Motor neuron (in vitro differentiated cells): ENCODE data around the gene NAV2. TPM values are rescaled to one million over a fixed set of nuclear protein-coding genes. Genes with fewer than 3 reads are reported as not detected.
A peak's percentile ranks its signal among the peaks of the same experiment; 100 is the strongest.

Source experiments
- ATAC-seq, 8 experiments: fragments of 200-7000 bp; cut with Tn5 transposase; replicated peaks in 6 of 8; 2 replicates each; pipeline ENCODE4 v1.8.0; 2021; ENCODE audit warnings: mild to moderate bottlenecking in 8 of 8, moderate library complexity in 8 of 8
- H3K27ac ChIP-seq, 2 donors: fragments of 250-450 bp; sonication (Bioruptor Pico); 2 replicates each; pipeline ENCODE4 v1.9.0; 2021; ENCODE audit warnings: antibody characterized with exemption in 2 of 2, mild to moderate bottlenecking in 2 of 2, moderate library complexity in 1 of 2
- H3K4me1 ChIP-seq, 2 donors: fragments of 250-450 bp; sonication (Bioruptor Pico); replicated peaks in 1 of 2; 2 replicates each; pipeline ENCODE4 v1.6.1; 2021; ENCODE audit warnings: antibody characterized with exemption in 2 of 2, mild to moderate bottlenecking in 2 of 2, moderate library complexity in 1 of 2
- H3K4me3 ChIP-seq, 5 donors: fragments of 250-450 bp; sonication (Bioruptor Pico); 2 replicates each; pipeline ENCODE4 v1.9.0; 2021; ENCODE audit warnings: antibody characterized with exemption in 5 of 5, mild to moderate bottlenecking in 5 of 5, moderate library complexity in 4 of 5
- WGBS, 10 experiments: fragments of 450-650 bp; shearing (Covaris generic); methylation state at CpG; one replicate each; pipeline ENCODE4 v1.0.0; 2022; 5-methylcytosine and 5-hydroxymethylcytosine counted together
- in situ Hi-C, 9 experiments: fragments of 400-800 bp; cut with MboI; loops; one replicate each; pipeline ENCODE4 v1.15.0; 2021; ENCODE audit warnings: low sequenced_read_pairs in 9 of 9, low pct_unique_long_range_greater_than_20kb in 2 of 9; ENCODE audit not compliant: unreplicated experiment in 9 of 9
- total RNA-seq, 8 experiments: library from RNA; unstranded; fragments of 300-600 nt; gene quantifications; 2 replicates each; pipeline versions ENCODE4 v1.2.3 to v1.2.4, GENCODE V29; 2022

The NAV2 gene
- total RNA-seq, 8 experiments from 2014 or later: 0.54 to 23.0 (median 8.1) TPM

DNA sequence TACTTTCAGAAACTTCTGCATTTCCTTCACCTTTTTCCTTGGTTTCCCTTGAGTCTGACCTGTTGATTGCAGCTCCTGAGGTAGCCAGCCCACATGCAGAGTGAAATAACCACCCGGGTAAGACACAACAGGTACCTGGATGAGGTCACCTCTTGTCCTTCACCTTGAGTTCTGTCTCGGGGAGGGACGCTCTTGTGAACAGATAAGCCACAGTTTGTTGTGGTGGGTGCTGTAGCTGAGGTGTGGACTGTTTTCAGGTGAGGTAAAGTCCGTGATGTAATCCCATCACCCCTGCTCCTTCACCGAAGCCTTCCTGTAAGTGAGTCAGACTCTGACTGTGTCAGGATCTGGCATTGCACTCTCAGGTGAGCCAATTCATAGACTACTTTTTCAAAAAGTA is 183.1 kb downstream of the NAV2 start:
- H3K4me1 ChIP-seq: no peaks in the 10 kb centered on the region
- WGBS, 10 experiments: 80 to 100% (median 96%) methylated on average over 1 to 5 of the region's 5 CpGs; no CpG with 5 or more reads in 2 of the 10 experiments
- in situ Hi-C loops: loop anchor here in 1 of 9 experiments (25.0 kb wide), 2 partner anchors 333 to 808 kb away; no protein-coding TSS in a partner anchor
- no peak for ATAC-seq
- H3K4me3 ChIP-seq: no peak overlapping the region
- no peak overlapping the region for H3K27ac ChIP-seq

DNA sequence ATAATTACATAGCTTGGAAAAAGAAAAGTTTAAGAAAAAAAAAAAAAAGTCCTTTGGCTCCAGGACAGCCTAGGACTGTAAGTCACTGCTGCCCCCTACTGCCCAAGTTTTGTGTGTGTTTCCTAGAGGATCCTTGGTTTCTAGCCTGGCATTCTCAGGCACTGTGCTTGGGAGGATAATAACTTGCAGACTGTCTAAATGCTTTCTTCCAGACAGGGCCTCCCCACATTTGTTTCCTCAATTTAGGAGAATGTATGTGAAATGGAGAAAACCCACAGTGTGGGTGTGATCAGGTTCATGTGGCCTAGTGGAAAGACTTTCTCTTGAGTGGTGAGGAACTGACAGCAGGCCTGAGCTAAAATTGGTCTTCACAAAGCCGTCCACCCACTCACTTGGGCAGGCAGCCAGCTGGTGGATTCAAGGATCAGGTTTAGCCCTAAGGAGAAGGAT is 191.0 kb downstream of the NAV2 start:
- H3K4me1 ChIP-seq: peaks cover 0 to 8% of the 10 kb centered on the region in 2 donors
- peak; percentile 72 to 91 (median 80) for ATAC-seq
- in situ Hi-C loops: loop anchor here in 8 of 9 experiments (10.0 to 25.0 kb wide), 5 partner anchors 169 to 841 kb away; partner anchors contain the start of gene MRGPRX2 (in 1 of the 8)
- H3K27ac ChIP-seq: no peak overlapping the region
- WGBS, 10 experiments: 0 to 100% (median 83%) methylated on average over 1 of the region's 1 CpG; no CpG with 5 or more reads in 5 of the 10 experiments
- H3K4me3 ChIP-seq: no peak overlapping the region

DNA sequence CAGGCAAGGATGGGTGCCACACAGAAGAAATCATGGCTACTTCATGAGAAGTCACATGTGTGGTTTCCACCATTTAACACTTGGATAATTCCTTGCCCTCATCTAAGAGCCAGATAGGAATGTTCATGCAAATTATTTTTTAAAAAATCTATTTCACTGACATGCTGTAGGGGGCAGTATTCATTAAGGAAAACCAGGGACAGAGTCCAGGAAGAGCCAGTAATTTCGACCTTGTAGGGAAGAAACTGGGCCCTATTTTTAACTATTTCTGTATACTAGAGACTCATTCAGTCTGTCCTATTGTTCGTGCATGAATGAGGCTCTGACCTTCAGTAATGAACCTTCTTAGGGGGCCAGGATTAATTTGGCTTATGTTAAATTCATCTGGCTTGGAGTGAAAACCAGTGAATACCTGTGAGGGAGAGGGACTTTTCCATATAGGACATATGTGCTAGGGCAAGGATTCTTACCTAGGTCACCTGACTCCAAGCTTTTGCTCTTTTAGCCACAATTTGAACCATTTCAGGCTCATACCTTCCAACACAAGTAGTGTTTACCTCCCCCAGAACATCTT is 192.7 kb downstream of the NAV2 start:
- in situ Hi-C loops: loop anchor here in 8 of 9 experiments (10.0 to 25.0 kb wide), 5 partner anchors 171 to 843 kb away; partner anchors contain the start of gene MRGPRX2 (in 1 of the 8)
- WGBS, 10 experiments: 0 to 80% (median 32%) methylated on average over 1 to 2 of the region's 2 CpGs; no CpG with 5 or more reads in 2 of the 10 experiments
- Histone ChIP-seq H3K27ac (no peak overlapping the region), H3K4me1 (peaks cover 0 to 8% of the 10 kb centered on the region in 2 donors), H3K4me3 (no peak overlapping the region)
- ATAC-seq: peak in 6 of 8 experiments; percentile 18 to 88 (median 64)

DNA sequence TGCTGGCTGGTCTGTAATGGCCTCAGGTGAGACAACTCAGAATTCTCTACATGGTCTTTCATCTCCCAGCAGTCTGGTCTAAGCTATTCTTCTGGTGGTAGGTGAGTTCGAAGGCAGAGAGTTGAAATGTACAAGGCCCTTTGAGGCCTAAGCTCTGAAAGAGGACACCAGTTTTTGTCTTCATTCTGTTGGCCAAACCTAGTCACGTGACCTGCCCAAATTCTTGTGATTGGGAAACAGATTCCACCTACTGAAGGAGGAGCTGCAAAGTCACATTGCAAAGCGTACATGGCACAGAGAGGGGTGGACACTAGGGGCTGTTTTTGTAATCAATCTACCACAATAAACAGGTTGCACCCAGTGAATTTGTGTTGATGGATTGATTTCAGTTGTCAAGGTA is 193.5 kb downstream of the NAV2 start:
- in situ Hi-C loops: loop anchor here in 8 of 9 experiments (10.0 to 25.0 kb wide), 5 partner anchors 171 to 844 kb away; partner anchors contain the start of gene MRGPRX2 (in 1 of the 8)
- 60 to 100% (median 100%) methylated on average over 1 to 2 of the region's 3 CpGs; no CpG with 5 or more reads in 7 of the 10 experiments for WGBS, 10 experiments
- no peak for ATAC-seq

DNA sequence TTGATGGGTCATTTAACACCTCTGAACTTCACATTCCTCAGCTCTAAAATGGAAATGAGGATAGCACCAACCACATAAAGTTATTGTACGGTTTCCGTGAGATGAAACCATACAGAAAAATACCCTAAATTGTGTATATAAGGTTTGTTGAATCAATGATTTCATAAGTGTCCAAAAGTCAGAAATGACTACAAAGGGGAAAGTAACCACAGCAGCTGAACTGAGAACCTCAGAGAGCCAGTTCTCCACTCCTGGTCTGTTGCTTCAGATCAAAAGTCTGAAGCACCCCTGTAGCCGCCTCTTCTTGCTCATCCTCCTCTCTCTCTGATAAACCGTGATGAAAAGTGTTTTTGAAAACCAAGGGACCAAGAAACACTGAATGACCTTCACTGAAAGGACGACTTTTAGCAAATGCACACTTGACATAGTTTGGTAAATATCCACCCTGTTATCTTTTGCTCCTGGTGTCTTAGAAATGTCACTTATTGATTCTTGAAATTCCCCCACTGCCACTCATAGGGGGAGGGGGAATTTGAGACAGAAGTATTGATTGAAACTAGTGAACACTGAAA is 194.5 kb downstream of the NAV2 start:
- WGBS, 10 experiments: 44 to 100% (median 85%) methylated on average over 2 to 5 of the region's 5 CpGs
- Histone ChIP-seq H3K4me1 (peaks cover 0 to 3% of the 10 kb centered on the region in 2 donors), H3K27ac (no peak overlapping the region), H3K4me3 (no peak overlapping the region)
- ATAC-seq: no peak
- in situ Hi-C loops: loop anchor here in 8 of 9 experiments (10.0 to 25.0 kb wide), 5 partner anchors 172 to 845 kb away; partner anchors contain the start of gene MRGPRX2 (in 1 of the 8)

More for the DNA sequence above, 193.5 kb downstream of the NAV2 start:
- no peak overlapping the region for H3K4me3 ChIP-seq
- peaks cover 0 to 8% of the 10 kb centered on the region in 2 donors for H3K4me1 ChIP-seq
- no peak overlapping the region for H3K27ac ChIP-seq

DNA sequence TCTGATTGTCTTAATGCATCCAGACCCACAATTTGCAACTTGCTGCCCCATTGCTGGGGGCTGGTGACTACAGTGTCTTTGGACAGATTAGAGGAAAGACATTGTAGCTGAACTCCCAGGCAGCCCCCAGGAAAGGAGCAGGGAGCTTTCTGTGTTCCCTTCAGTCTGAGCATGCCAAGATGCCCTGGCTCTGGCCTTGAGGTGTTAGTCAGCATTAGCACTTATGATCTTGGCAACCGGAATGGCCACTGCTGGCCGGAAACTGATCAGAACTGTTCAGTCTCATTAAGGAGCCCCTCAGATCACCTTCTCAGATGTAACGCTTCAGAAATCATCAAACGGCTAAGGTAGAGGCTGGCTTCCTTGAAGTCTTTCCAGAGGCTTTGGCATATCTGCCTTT is 195.2 kb downstream of the NAV2 start:
- no peak overlapping the region for H3K27ac ChIP-seq
- peaks cover 0 to 4% of the 10 kb centered on the region in 2 donors for H3K4me1 ChIP-seq
- in situ Hi-C loops: loop anchor here in 8 of 9 experiments (10.0 to 25.0 kb wide), 5 partner anchors 173 to 846 kb away; partner anchors contain the start of gene MRGPRX2 (in 1 of the 8)
- no peak for ATAC-seq
- H3K4me3 ChIP-seq: no peak overlapping the region
- WGBS, 10 experiments: 72 to 100% (median 93%) methylated on average over 1 to 4 of the region's 4 CpGs; no CpG with 5 or more reads in 3 of the 10 experiments

DNA sequence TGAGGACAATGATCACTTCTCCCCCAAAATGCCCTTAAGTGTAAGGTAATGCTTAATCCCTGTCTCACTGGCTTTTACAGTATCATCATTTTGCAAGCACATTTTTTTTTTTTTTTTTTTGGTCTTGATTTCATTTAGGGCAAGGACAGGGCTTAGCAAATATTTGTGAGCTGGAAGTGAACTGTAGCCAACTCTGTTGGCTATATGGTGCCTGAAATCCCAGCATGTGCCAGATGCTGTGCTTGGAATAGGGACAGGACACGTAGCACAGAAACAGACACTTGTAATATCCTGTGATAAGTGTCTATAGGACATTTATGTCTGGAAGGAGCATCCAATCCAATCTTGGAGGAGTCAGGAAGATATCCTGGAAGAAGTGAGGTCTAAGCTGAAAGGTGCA is 198.3 kb downstream of the NAV2 start:
- ATAC-seq: no peak
- Histone ChIP-seq H3K27ac (no peak overlapping the region), H3K4me1 (peaks cover 0 to 7% of the 10 kb centered on the region in 2 donors), H3K4me3 (no peak overlapping the region)
- in situ Hi-C loops: loop anchor here in 5 of 9 experiments (25.0 kb wide), 3 partner anchors 349 to 849 kb away; partner anchors contain the start of gene MRGPRX2 (in 1 of the 5)
- WGBS, 10 experiments: 100% methylated on average over 1 of the region's 1 CpG; no CpG with 5 or more reads in 5 of the 10 experiments

DNA sequence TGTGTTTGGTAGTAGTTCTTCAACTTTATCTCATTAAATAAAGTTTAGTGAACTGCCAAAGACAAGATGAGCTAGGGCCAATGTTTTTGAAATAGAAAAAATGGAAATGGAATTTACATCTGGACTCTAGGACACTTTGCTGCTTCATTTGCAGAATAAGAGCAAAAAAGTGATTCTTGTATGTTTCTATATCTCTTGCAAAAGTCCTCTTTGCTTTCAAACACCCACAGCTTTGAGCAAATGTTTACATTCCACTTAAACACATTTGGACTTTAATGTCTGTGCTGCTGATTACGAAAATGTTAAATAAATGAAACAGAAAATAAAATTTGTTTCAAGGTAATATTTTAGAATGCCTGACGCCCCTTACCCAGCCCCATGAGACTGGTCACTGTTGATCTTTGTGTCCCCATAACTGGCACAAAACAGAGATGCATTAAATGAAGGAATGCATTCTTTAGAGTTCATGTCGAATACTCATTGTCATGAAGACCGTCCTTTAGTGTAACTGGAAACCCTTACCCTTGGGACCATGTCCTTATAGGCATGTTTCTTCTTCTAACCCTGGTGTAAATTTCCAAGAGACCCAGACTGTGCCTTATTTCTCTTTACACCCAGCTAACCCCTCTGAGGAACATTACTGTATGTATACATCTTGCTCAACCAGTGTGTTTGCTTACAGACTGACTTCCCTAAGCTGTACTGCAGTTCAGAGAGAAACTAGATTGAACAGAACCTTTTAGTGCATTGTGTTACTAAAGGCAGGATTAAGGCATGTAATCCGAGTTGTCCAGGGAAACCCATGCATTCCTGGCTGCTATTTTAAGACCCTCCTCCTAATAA is 199.7 kb downstream of the NAV2 start:
- Histone ChIP-seq H3K27ac (no peak overlapping the region), H3K4me1 (peaks cover 0 to 7% of the 10 kb centered on the region in 2 donors), H3K4me3 (no peak overlapping the region)
- in situ Hi-C loops: loop anchor here in 5 of 9 experiments (25.0 kb wide), 3 partner anchors 350 to 850 kb away; partner anchors contain the start of gene MRGPRX2 (in 1 of the 5)
- whole genome bisulfite sequencing, 10 experiments: 42 to 85% (median 78%) methylated on average over 2 to 5 of the region's 5 CpGs
- ATAC-seq: peak in 1 of 8 experiments; percentile 71

DNA sequence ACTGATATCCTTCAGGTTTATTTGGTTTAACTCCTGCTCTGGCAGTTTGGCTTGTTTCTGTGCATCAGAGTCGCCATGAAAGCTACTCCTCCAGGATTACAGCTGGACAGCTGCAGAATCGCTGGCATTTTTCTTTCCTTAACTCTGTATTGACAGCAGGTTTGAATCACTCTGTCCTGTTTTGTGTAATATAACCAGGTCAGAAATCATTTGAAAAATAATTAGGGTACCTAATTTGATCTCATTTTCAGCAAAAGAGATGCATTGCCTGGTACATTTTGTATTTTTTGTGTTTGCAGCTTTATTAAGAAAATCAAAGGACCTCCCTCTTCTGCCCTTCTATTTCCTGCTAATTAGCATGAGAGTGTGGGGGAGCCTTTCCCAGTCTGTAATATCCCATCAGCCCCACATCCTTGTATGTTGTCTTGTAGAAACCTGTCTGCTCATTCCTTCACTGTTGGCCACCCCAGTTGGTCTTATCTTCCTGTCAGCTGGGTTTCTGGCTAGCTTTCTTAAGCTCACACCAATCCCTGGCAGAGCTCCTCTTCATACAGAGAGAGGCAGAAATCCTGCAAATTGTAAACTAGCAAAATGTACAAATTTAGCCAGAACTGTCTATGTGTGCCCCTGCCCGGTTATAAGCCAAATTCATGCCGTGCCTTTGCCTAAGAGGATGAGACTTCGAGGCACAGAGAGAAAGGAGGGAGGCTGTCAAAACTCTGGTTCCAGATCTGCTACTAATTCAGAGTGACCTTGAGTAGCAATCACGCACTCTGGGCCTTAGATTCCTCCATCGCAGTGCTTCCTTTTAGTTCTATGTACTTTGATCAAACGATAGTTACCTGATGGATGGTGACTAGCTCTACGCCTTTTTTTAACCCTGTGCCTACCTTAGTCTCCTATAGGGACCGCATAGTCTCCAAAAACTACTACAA is 200.6 kb downstream of the NAV2 start:
- no peak for ATAC-seq
- H3K27ac ChIP-seq: no peak overlapping the region
- in situ Hi-C loops: loop anchor here in 5 of 9 experiments (25.0 kb wide), 3 partner anchors 351 to 851 kb away; partner anchors contain the start of gene MRGPRX2 (in 1 of the 5)
- H3K4me1 ChIP-seq: peaks cover 0 to 7% of the 10 kb centered on the region in 2 donors
- no peak overlapping the region for H3K4me3 ChIP-seq
- WGBS, 10 experiments: 23 to 100% (median 88%) methylated on average over 1 to 10 of the region's 10 CpGs; no CpG with 5 or more reads in 1 of the 10 experiments

DNA sequence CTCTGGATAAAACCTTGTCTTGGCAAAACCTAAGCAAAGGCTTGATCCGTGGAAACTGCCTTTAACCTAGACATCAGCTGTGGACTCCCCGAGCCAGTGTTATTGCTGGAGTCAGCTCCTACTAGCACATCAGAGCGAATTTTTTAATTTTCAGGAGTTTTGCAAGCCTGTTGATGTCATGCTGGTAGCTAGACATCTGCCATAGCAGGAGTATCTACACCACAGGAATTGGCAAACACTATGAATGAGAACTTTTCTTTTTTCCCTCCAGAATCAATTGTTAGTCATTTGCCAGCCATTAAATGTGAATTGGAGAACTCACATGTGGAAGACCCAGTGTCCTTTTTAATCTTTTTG is 201.2 kb downstream of the NAV2 start:
- in situ Hi-C loops: loop anchor here in 5 of 9 experiments (25.0 kb wide), 3 partner anchors 352 to 852 kb away; partner anchors contain the start of gene MRGPRX2 (in 1 of the 5)
- no peak overlapping the region for H3K27ac ChIP-seq
- H3K4me3 ChIP-seq: no peak overlapping the region
- WGBS, 10 experiments: 46 to 100% (median 79%) methylated on average over 1 to 3 of the region's 3 CpGs; no CpG with 5 or more reads in 3 of the 10 experiments
- no peak for ATAC-seq
- H3K4me1 ChIP-seq: peaks cover 0 to 7% of the 10 kb centered on the region in 2 donors

DNA sequence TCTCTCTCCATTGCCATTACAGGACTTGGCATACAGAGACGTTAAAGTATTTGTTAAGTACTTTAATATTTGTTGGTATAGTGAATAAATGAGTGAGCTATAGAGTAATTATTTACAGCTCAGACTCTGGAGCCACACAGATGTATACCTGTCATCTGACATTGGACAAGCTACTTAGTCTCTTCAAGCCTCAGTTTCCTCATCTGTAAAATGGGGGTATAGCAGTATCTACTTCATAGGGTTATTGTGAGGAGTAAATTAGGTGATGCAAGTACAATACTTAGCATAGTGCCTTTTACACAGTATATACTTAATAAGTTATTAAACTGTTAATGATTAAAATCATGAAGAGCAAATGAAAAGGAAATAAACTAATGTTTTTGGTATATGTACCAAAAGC is 203.2 kb downstream of the NAV2 start:
- in situ Hi-C loops: loop anchor here in 5 of 9 experiments (25.0 kb wide), 3 partner anchors 354 to 854 kb away; partner anchors contain the start of gene MRGPRX2 (in 1 of the 5)
- ATAC-seq: no peak
- Histone ChIP-seq H3K4me3 (no peak overlapping the region), H3K27ac (no peak overlapping the region), H3K4me1 (peaks cover 0 to 7% of the 10 kb centered on the region in 2 donors)
- WGBS, 10 experiments: 50 to 100% (median 100%) methylated on average over 1 of the region's 1 CpG; no CpG with 5 or more reads in 1 of the 10 experiments
